ENCODE results near the gene CMTM7. TPM values are rescaled to one million over a fixed set of nuclear protein-coding genes. Genes with fewer than 3 reads are reported as not detected.

CMTM7 gene
- total and polyA plus RNA-seq, 12 donors, result 5.4 to 19.2 (median 13.0) TPM

GRCh38 chr3:32413845-32414521 is 22.3 kb downstream of the CMTM7 start:
- Histone ChIP-seq H3K4me1 (replicated peaks in 1 of 2) (peaks cover 0 to 8% of the 10 kb centered on the region in 2 donors), H3K27ac (peak overlapping the region in 2 of 5 donors; percentile 48 to 72), H3K36me3 (replicated peaks in 1 of 2) (no peaks in the 10 kb centered on the region), H3K4me3 (no peak overlapping the region), H3K9me3 (replicated peaks in 1 of 3) (no peaks in the 10 kb centered on the region), H3K27me3 (no peaks in the 10 kb centered on the region)
- no peak for TF ChIP-seq CTCF (IDR thresholded peaks at IDR 0.05)
- TF ChIP-seq POLR2A (IDR thresholded peaks at IDR 0.05), result no peak
- 76 to 90% (median 88%) methylated on average over 10 of the region's 10 CpGs for WGBS, 4 donors
- intact Hi-C loops (cut with DNase I), result no loop called here
- peak in 1 of 7 donors; percentile 5 for DNase-seq

- Histone ChIP-seq H3K9me3 (replicated peaks in 1 of 3) (no peaks in the 10 kb centered on the region), H3K4me3 (no peak overlapping the region), H3K27me3 (no peaks in the 10 kb centered on the region), H3K4me1 (replicated peaks in 1 of 2) (peaks cover 0 to 8% of the 10 kb centered on the region in 2 donors), H3K27ac (peak overlapping the region in 3 of 5 donors; percentile 33 to 78 (median 72)), H3K36me3 (replicated peaks in 1 of 2) (no peaks in the 10 kb centered on the region)
- TF ChIP-seq POLR2A (IDR thresholded peaks at IDR 0.05) (no peak), CTCF (IDR thresholded peaks at IDR 0.05) (no peak)
- 65 to 79% (median 77%) methylated on average over 6 of the region's 6 CpGs for WGBS, 4 donors
- DNase-seq, result peak in 6 of 7 donors; percentile 37 to 70 (median 45)
- intact Hi-C loops (cut with DNase I), result no loop called here
Measured at GRCh38 chr3:32414522-32415202, 23.0 kb downstream of the CMTM7 start.

GRCh38 chr3:32419742-32420125 is 28.1 kb downstream of the CMTM7 start:
- Histone ChIP-seq H3K4me3 (no peak overlapping the region), H3K27ac (peak overlapping the region in 3 of 5 donors; percentile 32 to 78 (median 68)), H3K4me1 (replicated peaks in 1 of 2) (peaks cover 8 to 31% of the 10 kb centered on the region in 2 donors), H3K36me3 (replicated peaks in 1 of 2) (no peaks in the 10 kb centered on the region), H3K9me3 (replicated peaks in 1 of 3) (no peaks in the 10 kb centered on the region), H3K27me3 (no peaks in the 10 kb centered on the region)
- WGBS, 4 donors, result 79 to 85% (median 83%) methylated on average over 2 of the region's 2 CpGs
- DNase-seq, result no peak
- intact Hi-C loops (cut with DNase I), result no loop called here
- TF ChIP-seq CTCF (IDR thresholded peaks at IDR 0.05) (no peak), POLR2A (IDR thresholded peaks at IDR 0.05) (no peak)

- 56 to 77% (median 70%) methylated on average over 10 to 14 of the region's 14 CpGs for WGBS, 4 donors
- TF ChIP-seq CTCF (IDR thresholded peaks at IDR 0.05), result no peak
- TF ChIP-seq POLR2A (IDR thresholded peaks at IDR 0.05), result no peak
- H3K4me1 ChIP-seq (replicated peaks in 1 of 2), result peaks cover 8 to 31% of the 10 kb centered on the region in 2 donors
- no peaks in the 10 kb centered on the region for H3K9me3 ChIP-seq (replicated peaks in 1 of 3)
- intact Hi-C loops (cut with DNase I), result no loop called here
- no peak overlapping the region for H3K4me3 ChIP-seq
- peak in 2 of 7 donors; percentile 15 to 45 for DNase-seq
- no peaks in the 10 kb centered on the region for H3K36me3 ChIP-seq (replicated peaks in 1 of 2)
- H3K27ac ChIP-seq, result peak overlapping the region in 3 of 5 donors; percentile 32 to 78 (median 68)
- H3K27me3 ChIP-seq, result no peaks in the 10 kb centered on the region
Measured at GRCh38 chr3:32420126-32421038, 28.7 kb downstream of the CMTM7 start.

Data from adrenal gland (tissue), 12 donors.